ENCODE data around the gene BTBD10.

The BTBD10 gene

DNA sequence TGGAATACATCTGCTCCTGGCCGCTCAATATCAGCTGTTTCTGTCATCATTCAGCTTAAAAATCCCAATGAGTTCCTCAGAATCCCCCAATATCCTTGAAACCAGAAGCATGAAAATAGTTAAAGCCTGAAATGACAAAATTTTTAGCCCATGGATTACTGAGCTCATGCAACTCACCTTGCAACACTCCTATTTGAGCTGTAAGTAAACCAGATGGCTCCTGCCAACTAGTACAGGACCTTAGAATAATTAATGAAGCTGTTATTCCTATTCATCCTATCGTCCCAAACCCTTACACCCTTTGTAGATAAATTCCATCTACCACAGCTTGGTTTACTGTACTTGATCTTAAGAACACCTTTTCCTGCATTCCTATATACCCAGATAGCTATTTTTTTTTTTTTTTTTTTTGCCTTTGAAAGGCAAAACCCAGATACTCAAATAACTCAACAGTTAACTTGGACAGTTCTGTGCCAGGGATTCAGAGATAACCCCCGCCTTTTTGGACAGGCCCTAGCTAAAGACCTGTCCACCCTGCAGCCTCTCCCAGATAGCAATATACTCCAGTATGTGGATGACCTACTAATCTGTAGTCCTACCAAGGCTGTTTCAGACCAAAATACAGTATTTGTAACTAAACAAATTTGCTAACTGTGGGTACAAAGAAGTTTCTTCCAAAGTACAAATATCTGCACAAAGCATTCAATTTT lies 10.1 kb upstream of the BTBD10 start:
- no peaks in the 10 kb centered on the region for H3K36me3 ChIP-seq (ENCODE audit: insufficient read depth, low read length)
- no peak overlapping the region for H3K27ac ChIP-seq (ENCODE audit: low read depth, low read length)
- H3K27me3 ChIP-seq (ENCODE audit: insufficient read depth, low read length) = peaks cover 33% of the 10 kb centered on the region
- no peaks in the 10 kb centered on the region for H3K4me1 ChIP-seq (ENCODE audit: control insufficient read depth, insufficient read depth, low read length, unreplicated experiment)
- H3K4me3 ChIP-seq (ENCODE audit: low read depth, low read length) = no peak overlapping the region
- no peak overlapping the region for H2AFZ ChIP-seq (ENCODE audit: low read length, unreplicated experiment)
- no peaks in the 10 kb centered on the region for H3K79me2 ChIP-seq (ENCODE audit: control insufficient read depth, insufficient read depth, low read length, unreplicated experiment)

GRCh38 chr11:13468750-13469149 lies 5.7 kb upstream of the BTBD10 start:
- Histone ChIP-seq H3K4me3 (ENCODE audit: low read depth, low read length) (no peak overlapping the region), H3K27ac (ENCODE audit: low read depth, low read length) (no peak overlapping the region), H3K27me3 (ENCODE audit: insufficient read depth, low read length) (peaks cover 17% of the 10 kb centered on the region), H2AFZ (ENCODE audit: low read length, unreplicated experiment) (no peak overlapping the region), H3K79me2 (ENCODE audit: control insufficient read depth, insufficient read depth, low read length, unreplicated experiment) (no peaks in the 10 kb centered on the region), H3K36me3 (ENCODE audit: insufficient read depth, low read length) (no peaks in the 10 kb centered on the region), H3K4me1 (ENCODE audit: control insufficient read depth, insufficient read depth, low read length, unreplicated experiment) (no peaks in the 10 kb centered on the region)

- Histone ChIP-seq H2AFZ (ENCODE audit: low read length, unreplicated experiment) (no peak overlapping the region), H3K79me2 (ENCODE audit: control insufficient read depth, insufficient read depth, low read length, unreplicated experiment) (peaks cover 22% of the 10 kb centered on the region), H3K36me3 (ENCODE audit: insufficient read depth, low read length) (no peaks in the 10 kb centered on the region), H3K27me3 (ENCODE audit: insufficient read depth, low read length) (peaks cover 14% of the 10 kb centered on the region), H3K27ac (ENCODE audit: low read depth, low read length) (no peak overlapping the region), H3K4me1 (ENCODE audit: control insufficient read depth, insufficient read depth, low read length, unreplicated experiment) (peaks cover 11% of the 10 kb centered on the region), H3K4me3 (ENCODE audit: low read depth, low read length) (no peak overlapping the region)
Observed at GRCh38 chr11:13465909-13466371, 2.9 kb upstream of the BTBD10 start.

DNA sequence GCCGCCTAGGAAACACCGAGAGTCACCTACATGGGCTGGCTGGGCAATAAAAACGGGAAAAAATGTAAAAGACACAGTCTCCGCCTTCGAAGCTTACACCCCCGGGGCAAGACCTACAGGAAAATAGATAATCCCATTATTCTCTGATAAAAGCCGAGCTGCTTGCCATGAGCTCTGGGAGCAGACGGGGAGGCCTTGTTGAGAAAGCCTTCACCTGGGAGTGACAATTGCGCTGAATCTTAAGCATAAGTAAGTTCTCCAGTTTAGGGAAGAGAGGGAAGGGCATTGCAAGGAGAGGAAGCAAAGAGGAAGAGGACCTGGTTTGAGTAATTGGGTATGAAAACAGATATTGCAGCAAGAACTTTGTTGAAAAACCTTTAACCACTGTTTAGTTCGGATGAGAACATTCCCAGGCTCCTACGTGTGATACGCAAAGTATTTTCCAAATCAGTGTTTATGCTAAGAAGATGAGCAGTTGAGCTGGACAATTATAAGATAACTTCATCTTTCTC lies 813 bp upstream of the BTBD10 start:
- H3K27ac ChIP-seq (ENCODE audit: low read depth, low read length) = peak overlapping the region; percentile 60
- H3K4me3 ChIP-seq (ENCODE audit: low read depth, low read length) = peak overlapping the region; percentile 98

GRCh38 chr11:13462311-13462900 lies 616 bp downstream of the BTBD10 start:
- Histone ChIP-seq H3K27me3 (ENCODE audit: insufficient read depth, low read length) (no peaks in the 10 kb centered on the region), H3K4me3 (ENCODE audit: low read depth, low read length) (peak overlapping the region; percentile 98), H3K4me1 (ENCODE audit: control insufficient read depth, insufficient read depth, low read length, unreplicated experiment) (peaks cover 11% of the 10 kb centered on the region), H3K27ac (ENCODE audit: low read depth, low read length) (peak overlapping the region; percentile 60), H3K36me3 (ENCODE audit: insufficient read depth, low read length) (peaks cover 6% of the 10 kb centered on the region), H2AFZ (ENCODE audit: low read length, unreplicated experiment) (peak overlapping the region; percentile 92), H3K79me2 (ENCODE audit: control insufficient read depth, insufficient read depth, low read length, unreplicated experiment) (peaks cover 52% of the 10 kb centered on the region)

More for the DNA sequence above, 813 bp upstream of the BTBD10 start:
- no peaks in the 10 kb centered on the region for H3K27me3 ChIP-seq (ENCODE audit: insufficient read depth, low read length)
- H2AFZ ChIP-seq (ENCODE audit: low read length, unreplicated experiment) = peak overlapping the region; percentile 92
- peaks cover 40% of the 10 kb centered on the region for H3K79me2 ChIP-seq (ENCODE audit: control insufficient read depth, insufficient read depth, low read length, unreplicated experiment)
- H3K36me3 ChIP-seq (ENCODE audit: insufficient read depth, low read length) = peaks cover 6% of the 10 kb centered on the region
- peaks cover 11% of the 10 kb centered on the region for H3K4me1 ChIP-seq (ENCODE audit: control insufficient read depth, insufficient read depth, low read length, unreplicated experiment)

- peaks cover 60% of the 10 kb centered on the region for H3K79me2 ChIP-seq (ENCODE audit: control insufficient read depth, insufficient read depth, low read length, unreplicated experiment)
- H3K27ac ChIP-seq (ENCODE audit: low read depth, low read length) = no peak overlapping the region
- no peak overlapping the region for H2AFZ ChIP-seq (ENCODE audit: low read length, unreplicated experiment)
- no peaks in the 10 kb centered on the region for H3K27me3 ChIP-seq (ENCODE audit: insufficient read depth, low read length)
- H3K4me1 ChIP-seq (ENCODE audit: control insufficient read depth, insufficient read depth, low read length, unreplicated experiment) = peaks cover 11% of the 10 kb centered on the region
- H3K4me3 ChIP-seq (ENCODE audit: low read depth, low read length) = peak overlapping the region; percentile 98; the same call in 1 of the 2 replicates
- peaks cover 6% of the 10 kb centered on the region for H3K36me3 ChIP-seq (ENCODE audit: insufficient read depth, low read length)
Observed at GRCh38 chr11:13461291-13461690, 1.7 kb downstream of the BTBD10 start.

- Histone ChIP-seq H3K4me1 (ENCODE audit: control insufficient read depth, insufficient read depth, low read length, unreplicated experiment) (peaks cover 25% of the 10 kb centered on the region), H3K36me3 (ENCODE audit: insufficient read depth, low read length) (no peaks in the 10 kb centered on the region), H2AFZ (ENCODE audit: low read length, unreplicated experiment) (no peak overlapping the region), H3K79me2 (ENCODE audit: control insufficient read depth, insufficient read depth, low read length, unreplicated experiment) (peaks cover 78% of the 10 kb centered on the region), H3K27me3 (ENCODE audit: insufficient read depth, low read length) (no peaks in the 10 kb centered on the region), H3K4me3 (ENCODE audit: low read depth, low read length) (no peak overlapping the region), H3K27ac (ENCODE audit: low read depth, low read length) (no peak overlapping the region)
Observed at GRCh38 chr11:13450832-13451397, 12.1 kb downstream of the BTBD10 start.

GRCh38 chr11:13449522-13449921 lies 13.5 kb downstream of the BTBD10 start:
- no peaks in the 10 kb centered on the region for H3K36me3 ChIP-seq (ENCODE audit: insufficient read depth, low read length)
- no peak overlapping the region for H3K4me3 ChIP-seq (ENCODE audit: low read depth, low read length)
- H3K79me2 ChIP-seq (ENCODE audit: control insufficient read depth, insufficient read depth, low read length, unreplicated experiment) = peaks cover 82% of the 10 kb centered on the region
- no peak overlapping the region for H2AFZ ChIP-seq (ENCODE audit: low read length, unreplicated experiment)
- H3K4me1 ChIP-seq (ENCODE audit: control insufficient read depth, insufficient read depth, low read length, unreplicated experiment) = peaks cover 30% of the 10 kb centered on the region
- H3K27me3 ChIP-seq (ENCODE audit: insufficient read depth, low read length) = no peaks in the 10 kb centered on the region
- H3K27ac ChIP-seq (ENCODE audit: low read depth, low read length) = peak overlapping the region; percentile 21; the same call in 1 of the 2 replicates

- Histone ChIP-seq H3K4me1 (ENCODE audit: control insufficient read depth, insufficient read depth, low read length, unreplicated experiment) (peaks cover 30% of the 10 kb centered on the region), H2AFZ (ENCODE audit: low read length, unreplicated experiment) (no peak overlapping the region), H3K27me3 (ENCODE audit: insufficient read depth, low read length) (no peaks in the 10 kb centered on the region), H3K79me2 (ENCODE audit: control insufficient read depth, insufficient read depth, low read length, unreplicated experiment) (peaks cover 83% of the 10 kb centered on the region), H3K27ac (ENCODE audit: low read depth, low read length) (peak overlapping the region; percentile 21), H3K36me3 (ENCODE audit: insufficient read depth, low read length) (no peaks in the 10 kb centered on the region), H3K4me3 (ENCODE audit: low read depth, low read length) (peak overlapping the region; percentile 7; the same call in 1 of the 2 replicates)
Observed at GRCh38 chr11:13448876-13449275, 14.1 kb downstream of the BTBD10 start.

DNA sequence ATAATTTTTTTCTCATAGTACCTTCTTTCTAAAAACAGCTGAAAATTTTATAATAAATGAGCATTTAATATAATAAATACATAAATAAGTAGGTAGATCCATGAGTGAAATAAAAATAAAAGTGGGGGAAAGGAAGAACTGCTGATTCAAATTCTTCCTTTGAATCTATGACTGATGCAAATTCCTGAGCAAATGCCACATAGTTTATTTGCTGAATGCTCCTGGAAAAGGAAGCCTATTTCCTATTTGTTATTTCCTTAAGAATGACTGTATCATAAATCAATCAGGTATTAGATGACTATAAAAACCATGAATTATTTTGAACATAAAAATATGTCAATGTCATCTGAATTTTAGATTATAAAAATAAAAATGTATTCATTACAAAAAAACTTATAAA lies 16.6 kb downstream of the BTBD10 start:
- Histone ChIP-seq H3K27ac (ENCODE audit: low read depth, low read length) (peak overlapping the region; percentile 39; the same call in 1 of the 2 replicates), H3K4me3 (ENCODE audit: low read depth, low read length) (no peak overlapping the region), H3K36me3 (ENCODE audit: insufficient read depth, low read length) (no peaks in the 10 kb centered on the region), H2AFZ (ENCODE audit: low read length, unreplicated experiment) (no peak overlapping the region), H3K27me3 (ENCODE audit: insufficient read depth, low read length) (no peaks in the 10 kb centered on the region), H3K79me2 (ENCODE audit: control insufficient read depth, insufficient read depth, low read length, unreplicated experiment) (peaks cover 82% of the 10 kb centered on the region), H3K4me1 (ENCODE audit: control insufficient read depth, insufficient read depth, low read length, unreplicated experiment) (peaks cover 34% of the 10 kb centered on the region)
